Panc1 (cell line): ENCODE measurements around the gene NTRK3. TPM values are rescaled to one million over a fixed set of nuclear protein-coding genes. Genes with fewer than 3 reads are reported as not detected.
A peak's percentile ranks its signal among the peaks of the same experiment; 100 is the strongest.

Source experiments
- ATAC-seq: fragments of 200-7000 bp; cut with Tn5 transposase; 2 replicates; pipeline ENCODE4 v1.9.1; 2020; ENCODE audit warnings: mild to moderate bottlenecking, moderate library complexity
- BruUV-seq: library from RNA; stranded (reverse); fragments of 400-500 nt; replicated peaks from 2 replicates; lab custom pipeline; 2021; lab: Mats Ljungman, UMichigan
- CTCF ChIA-PET: fragments of 300-600 bp; sonication (Branson Sonifier 250); formaldehyde crosslinking; loops from one replicate; lab custom pipeline; 2022; ENCODE audit warnings: antibody characterized with exemption; lab: Charles Lee
- POLR2A ChIA-PET: fragments of 300-600 bp; sonication (Branson Sonifier 250); formaldehyde crosslinking; loops from one replicate; lab custom pipeline; 2022; ENCODE audit warnings: antibody characterized with exemption; lab: Charles Lee
- DNase-seq: peaks from one replicate; pipeline ENCODE4 v3.0.0-alpha.2; 2010; ENCODE audit warnings: low read depth, low spot score
- H3K27ac ChIP-seq: 2 replicates; pipeline ENCODE4 v1.5.1; 2011; ENCODE audit warnings: mild to moderate bottlenecking, low read length, inconsistent platforms
- H3K27me3 ChIP-seq: fragments of 200-500 bp; sonication (Bioruptor generic); 2 replicates; pipeline ENCODE4 v1.6.0; 2014; ENCODE audit warnings: low read length, inconsistent platforms; ENCODE audit not compliant: control insufficient read depth, insufficient read depth
- H3K36me3 ChIP-seq: fragments of 200-500 bp; sonication (Bioruptor generic); 2 replicates; pipeline ENCODE4 v1.5.1; 2014; ENCODE audit warnings: inconsistent platforms, mild to moderate bottlenecking, low read length, moderate library complexity; ENCODE audit not compliant: control insufficient read depth, insufficient read depth
- H3K4me1 ChIP-seq: 2 replicates; pipeline ENCODE4 v1.5.1; 2011; ENCODE audit warnings: inconsistent platforms, mild to moderate bottlenecking, low read length, moderate library complexity; ENCODE audit not compliant: control insufficient read depth, insufficient read depth
- H3K4me3 ChIP-seq, 2 experiments: 2 replicates each; pipeline ENCODE4 v1.5.1; 2011 to 2012; ENCODE audit warnings: low read depth in 2 of 2, low read length in 2 of 2, mild to moderate bottlenecking in 2 of 2, inconsistent platforms in 1 of 2, moderate library complexity in 1 of 2
- H3K9me3 ChIP-seq: fragments of 200-500 bp; sonication (Bioruptor generic); 2 replicates; pipeline ENCODE4 v1.5.1; 2014; ENCODE audit warnings: low read depth, mild to moderate bottlenecking, inconsistent platforms, low read length, moderate library complexity; ENCODE audit not compliant: control insufficient read depth, insufficient read depth
- CTCF ChIP-seq: fragments of 450-650 bp; IDR thresholded peaks from 2 replicates; pipeline ENCODE4 v1.5.1; 2017; ENCODE audit warnings: mild to moderate bottlenecking
- POLR2AphosphoS5 ChIP-seq: IDR thresholded peaks from 2 replicates; pipeline ENCODE4 v1.6.1; 2012; ENCODE audit warnings: mild to moderate bottlenecking, low read depth, low read length, moderate library complexity
- REST ChIP-seq, 2 experiments: IDR thresholded peaks; 2 replicates each; pipeline ENCODE4 v1.6.1; 2011 to 2012; ENCODE audit warnings: low read depth in 2 of 2, control low read depth in 1 of 2, low read length in 1 of 2, mild to moderate bottlenecking in 1 of 2, moderate library complexity in 1 of 2; ENCODE audit not compliant: insufficient read depth in 1 of 2
- SIN3A ChIP-seq: IDR thresholded peaks from 2 replicates; pipeline ENCODE4 v1.6.1; 2012; ENCODE audit warnings: low read depth, mild to moderate bottlenecking, low read length, moderate library complexity, borderline replicate concordance; ENCODE audit not compliant: insufficient read depth
- TCF7L2 ChIP-seq: IDR thresholded peaks from 2 replicates; pipeline ENCODE4 v1.6.1; 2011; ENCODE audit warnings: mild to moderate bottlenecking, low read depth, low read length, inconsistent platforms
- in situ Hi-C: cut with HindIII; loops from 2 replicates; pipeline ENCODE4 v1.10.0; 2016; ENCODE audit warnings: low sequenced_read_pairs, low pct_unique_long_range_greater_than_20kb
- intact Hi-C: fragments of 100-400 bp; cut with micrococcal nuclease; formaldehyde crosslinking; loops from one replicate; pipeline ENCODE4 v1.10.0; 2022; ENCODE audit not compliant: unreplicated experiment
- total RNA-seq: library from RNA; stranded (reverse); gene quantifications from one replicate; pipeline ENCODE4 v1.2.1, GENCODE V29; 2021; ENCODE audit not compliant: unreplicated experiment

NTRK3 gene
- total RNA-seq, 1 experiment from 2014 or later = not detected

- BruUV-seq = no TSS peak
- DNase-seq (no peak), ATAC-seq (no peak)
- Histone ChIP-seq H3K4me3 (no peak overlapping the region), H3K27me3 (peaks cover 17% of the 10 kb centered on the region), H3K36me3 (no peaks in the 10 kb centered on the region), H3K9me3 (no peaks in the 10 kb centered on the region), H3K27ac (no peak overlapping the region), H3K4me1 (no peaks in the 10 kb centered on the region)
- POLR2A ChIA-PET = no interaction called here
- in situ Hi-C loops = no loop called here
- CTCF ChIA-PET = interaction anchor here (0.6 kb wide), 1 partner anchor 17 kb away, joined by 4 read pairs; no protein-coding TSS in a partner anchor
- TF ChIP-seq REST (IDR thresholded peaks at IDR 0.05; ENCODE audit: insufficient read depth in 1 of 2, low read depth in 2 of 2, low read length in 1 of 2) (no peak), TCF7L2 (no peak), POLR2AphosphoS5 (no peak), SIN3A (no peak), CTCF (no peak)
- intact Hi-C loops = no loop called here
Observed at GRCh38 chr15:88275804-88276203, 19.3 kb upstream of the NTRK3 start.

GRCh38 chr15:88274553-88275460, 18.3 kb upstream of the NTRK3 start:
- peak; percentile 41 for DNase-seq
- Histone ChIP-seq H3K4me3 (no peak overlapping the region), H3K36me3 (no peaks in the 10 kb centered on the region), H3K27me3 (peaks cover 17% of the 10 kb centered on the region), H3K27ac (no peak overlapping the region), H3K4me1 (no peaks in the 10 kb centered on the region), H3K9me3 (no peaks in the 10 kb centered on the region)
- no peak for TF ChIP-seq SIN3A
- TF ChIP-seq TCF7L2 = no peak
- TF ChIP-seq POLR2AphosphoS5 = no peak
- TF ChIP-seq CTCF = peak; percentile 93
- no peak for TF ChIP-seq REST (IDR thresholded peaks at IDR 0.05; ENCODE audit: insufficient read depth in 1 of 2, low read depth in 2 of 2, low read length in 1 of 2)
- peak; percentile 93 for ATAC-seq
- intact Hi-C loops = no loop called here
- POLR2A ChIA-PET = interaction anchor here (0.5 kb wide), 1 partner anchor 332 kb away, joined by 3 read pairs; no protein-coding TSS in a partner anchor
- BruUV-seq = no TSS peak
- in situ Hi-C loops = no loop called here
- CTCF ChIA-PET = interaction anchor here (0.6 kb wide), 1 partner anchor 16 kb away, joined by 4 read pairs; no protein-coding TSS in a partner anchor
